ENCODE data around the gene HDAC7. TPM values are rescaled to one million over a fixed set of nuclear protein-coding genes. Genes with fewer than 3 reads are reported as not detected.

HDAC7 gene
- total RNA-seq, 4 donors from 2014 or later: 55.9 to 96.5 (median 59.4) TPM

- H3K27me3 ChIP-seq: no peaks in the 10 kb centered on the region
- peak overlapping the region in 2 of 4 donors; percentile 43 to 60 for H3K27ac ChIP-seq
- 55 to 68% methylated on average over 10 to 12 of the region's 13 CpGs for WGBS, 2 donors (ENCODE audit: low coverage in 1 of 2)
- peak; percentile 73 for ATAC-seq
- no peaks in the 10 kb centered on the region for H3K9me3 ChIP-seq
- H3K4me3 ChIP-seq: no peak overlapping the region
- peak; percentile 37 for TF ChIP-seq POLR2AphosphoS5 (IDR thresholded peaks at IDR 0.05)
- no peak for TF ChIP-seq POLR2A (IDR thresholded peaks at IDR 0.05)
- peak; percentile 91 to 98 (median 96) for TF ChIP-seq CTCF (IDR thresholded peaks at IDR 0.05)
- no peak for TF ChIP-seq EP300 (IDR thresholded peaks at IDR 0.05)
- peaks cover 0 to 28% (median 2%) of the 10 kb centered on the region in 3 donors for H3K4me1 ChIP-seq
- no peaks in the 10 kb centered on the region for H3K36me3 ChIP-seq
Measured at GRCh38 chr12:47837190-47838171, 17.8 kb upstream of the HDAC7 start.

DNA sequence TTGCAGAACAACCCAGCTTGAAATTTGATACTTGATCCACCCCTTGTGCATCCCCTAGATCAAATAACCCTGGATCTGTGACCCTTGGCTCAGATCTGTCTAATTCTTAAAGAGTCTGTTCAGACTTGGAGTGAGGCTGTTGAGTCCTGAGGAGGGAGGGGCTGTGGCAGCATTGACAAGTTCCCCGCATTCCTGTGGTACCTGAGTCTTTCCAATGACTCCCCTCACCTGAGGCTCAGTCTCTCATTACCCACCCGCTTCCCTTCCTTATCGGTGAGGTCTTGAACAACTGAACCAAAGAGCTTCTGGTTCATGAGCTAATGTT is 16.1 kb upstream of the HDAC7 start:
- H3K27me3 ChIP-seq: no peaks in the 10 kb centered on the region
- TF ChIP-seq POLR2A (IDR thresholded peaks at IDR 0.05) (no peak), POLR2AphosphoS5 (IDR thresholded peaks at IDR 0.05) (no peak), EP300 (IDR thresholded peaks at IDR 0.05) (no peak), CTCF (IDR thresholded peaks at IDR 0.05) (no peak)
- H3K9me3 ChIP-seq: no peaks in the 10 kb centered on the region
- H3K36me3 ChIP-seq: no peaks in the 10 kb centered on the region
- peaks cover 0 to 19% (median 2%) of the 10 kb centered on the region in 3 donors for H3K4me1 ChIP-seq
- WGBS, 2 donors (ENCODE audit: low coverage in 1 of 2): 59 to 84% methylated on average over 3 of the region's 3 CpGs
- no peak overlapping the region for H3K27ac ChIP-seq
- no peak overlapping the region for H3K4me3 ChIP-seq
- no peak for ATAC-seq

- Histone ChIP-seq H3K4me3 (no peak overlapping the region), H3K36me3 (no peaks in the 10 kb centered on the region), H3K9me3 (no peaks in the 10 kb centered on the region), H3K27ac (no peak overlapping the region), H3K27me3 (no peaks in the 10 kb centered on the region), H3K4me1 (peaks cover 0 to 20% (median 3%) of the 10 kb centered on the region in 3 donors)
- TF ChIP-seq POLR2AphosphoS5 (IDR thresholded peaks at IDR 0.05) (no peak), POLR2A (IDR thresholded peaks at IDR 0.05) (no peak), CTCF (IDR thresholded peaks at IDR 0.05) (no peak), EP300 (IDR thresholded peaks at IDR 0.05) (no peak)
- WGBS, 2 donors (ENCODE audit: low coverage in 1 of 2): 71 to 84% methylated on average over 4 to 10 of the region's 12 CpGs
- no peak for ATAC-seq
Measured at GRCh38 chr12:47835006-47835830, 15.5 kb upstream of the HDAC7 start.

- Histone ChIP-seq H3K4me1 (peaks cover under 1 to 28% (median 9%) of the 10 kb centered on the region in 3 donors), H3K27ac (no peak overlapping the region), H3K4me3 (no peak overlapping the region), H3K36me3 (no peaks in the 10 kb centered on the region), H3K27me3 (no peaks in the 10 kb centered on the region), H3K9me3 (no peaks in the 10 kb centered on the region)
- 86 to 89% methylated on average over 4 to 8 of the region's 8 CpGs for WGBS, 2 donors (ENCODE audit: low coverage in 1 of 2)
- no peak for ATAC-seq
- TF ChIP-seq POLR2AphosphoS5 (IDR thresholded peaks at IDR 0.05): no peak
- no peak for TF ChIP-seq CTCF (IDR thresholded peaks at IDR 0.05)
- no peak for TF ChIP-seq POLR2A (IDR thresholded peaks at IDR 0.05)
- no peak for TF ChIP-seq EP300 (IDR thresholded peaks at IDR 0.05)
Measured at GRCh38 chr12:47834199-47834903, 14.6 kb upstream of the HDAC7 start.
